GM13976 (cell line): ENCODE measurements around the gene KLC3.

Source experiments
- DNase-seq: peaks from one replicate; pipeline ENCODE4 v3.0.0; 2012; ENCODE audit warnings: low spot score
- CTCF ChIP-seq: IDR thresholded peaks from 2 replicates; pipeline ENCODE4 v1.5.1; 2012; ENCODE audit warnings: borderline replicate concordance, mild to moderate bottlenecking; ENCODE audit not compliant: insufficient read depth; ENCODE audit errors: extremely low read depth, missing control alignments, control extremely low read depth
- in situ Hi-C: fragments of 300-500 bp; cut with MboI; formaldehyde crosslinking; loops from one replicate; pipeline ENCODE4 v1.12.0; 2022; ENCODE audit warnings: low sequenced_read_pairs, mixed read lengths, inconsistent platforms; ENCODE audit not compliant: unreplicated experiment

Gene KLC3

GRCh38 chr19:45340232-45340898 is at the start of gene KLC3:
KLC3 (plus strand) TSS chr19:45340750; CDS start chr19:45345542, 4,792 bp downstream.
- peak; percentile 74 for DNase-seq
- in situ Hi-C loops = no loop called here
- no peak for TF ChIP-seq CTCF

GRCh38 chr19:45291834-45292233 is 48.7 kb upstream of the KLC3 start:
- no peak for DNase-seq
- in situ Hi-C loops = no loop called here
- no peak for TF ChIP-seq CTCF

GRCh38 chr19:45293682-45294081 is 46.9 kb upstream of the KLC3 start:
- DNase-seq = no peak

GRCh38 chr19:45294291-45295029 is 46.1 kb upstream of the KLC3 start:
- in situ Hi-C loops = no loop called here
- no peak for DNase-seq
- TF ChIP-seq CTCF = no peak

More at GRCh38 chr19:45293682-45294081, 46.9 kb upstream of the KLC3 start:
- in situ Hi-C loops = no loop called here
- no peak for TF ChIP-seq CTCF

- in situ Hi-C loops = no loop called here
- TF ChIP-seq CTCF = no peak
- DNase-seq = no peak
These were observed 44.7 kb upstream of the KLC3 start for GRCh38 chr19:45295873-45296272.

GRCh38 chr19:45296355-45296754 is 44.2 kb upstream of the KLC3 start:
- in situ Hi-C loops = no loop called here
- no peak for DNase-seq
- TF ChIP-seq CTCF = no peak
